NCI-H1048 (cell line): ENCODE data around the gene PVALEF.
"Not testable (repeated sequence)": the region's sequence is repeated elsewhere in the genome, so short reads cannot be mapped to it uniquely, and the experiment has no call there.

ENCODE experiments used
- DNase-seq: peaks from one replicate; lab custom pipeline; 2025; lab: John Stamatoyannopoulos, UW

The PVALEF gene

DNA sequence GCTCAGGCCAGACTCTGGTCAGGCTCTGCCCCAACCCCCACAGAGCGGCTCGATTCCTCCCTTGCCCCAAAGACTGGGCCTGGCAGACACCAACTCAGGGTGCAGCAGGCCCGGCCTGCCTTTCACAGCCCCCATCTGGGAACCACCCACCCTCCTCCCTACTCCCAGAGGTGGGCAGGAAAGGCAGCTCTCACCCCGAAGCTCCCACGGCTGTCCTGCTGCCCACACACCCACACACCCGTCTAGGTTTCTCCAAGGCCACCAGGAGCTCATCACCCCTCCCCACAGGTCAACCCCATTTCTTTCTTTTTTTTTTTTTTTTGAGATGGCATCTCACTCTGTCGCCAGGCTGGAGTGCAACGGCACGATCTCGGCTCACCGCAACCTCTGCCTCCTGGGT is 53.7 kb downstream of the PVALEF start:
- DNase-seq, result no peak

DNA sequence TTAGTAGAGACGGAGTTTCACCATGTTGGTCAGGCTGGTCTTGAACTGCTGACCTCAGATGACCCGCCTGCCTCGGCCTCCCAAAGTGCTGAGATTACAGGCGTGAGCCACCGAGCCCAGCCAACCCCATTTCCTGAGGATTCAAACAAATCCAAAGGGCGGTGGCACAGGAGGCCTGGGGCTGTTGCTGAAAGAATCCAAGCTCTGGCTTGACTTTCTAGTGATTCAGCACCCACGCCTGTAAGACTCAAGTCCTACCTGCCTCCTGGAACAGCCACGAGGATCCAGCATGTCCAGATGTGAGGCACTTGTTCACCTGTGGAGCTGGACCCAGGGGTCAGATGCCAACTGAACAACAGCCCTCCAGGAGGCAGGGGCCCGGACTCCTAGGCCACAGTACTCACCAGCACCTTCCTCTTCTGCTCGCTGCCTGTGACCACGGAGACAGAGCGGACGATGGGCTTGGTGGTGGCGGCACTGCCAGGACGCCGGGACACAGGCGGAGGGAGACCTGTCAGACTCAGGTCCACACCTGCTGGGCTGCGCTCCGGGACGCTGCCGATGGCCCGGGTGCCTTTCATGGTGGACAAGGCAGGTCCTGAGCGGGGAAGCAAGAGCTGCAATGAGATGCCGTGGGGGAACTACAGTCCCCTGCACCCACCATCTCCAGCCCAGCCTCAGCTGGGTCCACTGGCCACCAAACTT is 54.3 kb downstream of the PVALEF start:
- DNase-seq, result no peak

DNA sequence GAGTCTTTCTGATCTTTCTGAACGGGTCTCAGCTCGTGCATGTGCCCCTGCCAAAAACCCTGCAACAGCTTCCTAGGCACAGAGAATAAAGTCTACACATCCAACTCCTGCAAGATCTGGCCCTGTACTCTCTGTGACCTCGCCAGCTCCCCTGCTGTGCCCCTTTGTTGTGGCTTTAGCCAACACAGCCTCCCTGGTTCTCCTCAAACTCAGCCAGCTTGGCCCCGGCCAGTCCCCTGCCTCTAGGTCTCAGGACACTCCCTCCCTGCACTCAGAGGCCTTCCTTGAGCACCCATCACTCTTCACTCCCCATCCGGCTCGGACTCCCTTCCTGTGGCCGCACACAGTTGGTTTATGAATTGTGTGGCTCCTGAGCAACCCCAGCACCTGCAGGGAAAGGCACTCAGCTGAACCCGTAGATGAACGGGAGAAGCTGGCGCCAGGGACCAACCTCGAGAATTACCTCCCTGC is 56.1 kb downstream of the PVALEF start:
- DNase-seq, result no peak

DNA sequence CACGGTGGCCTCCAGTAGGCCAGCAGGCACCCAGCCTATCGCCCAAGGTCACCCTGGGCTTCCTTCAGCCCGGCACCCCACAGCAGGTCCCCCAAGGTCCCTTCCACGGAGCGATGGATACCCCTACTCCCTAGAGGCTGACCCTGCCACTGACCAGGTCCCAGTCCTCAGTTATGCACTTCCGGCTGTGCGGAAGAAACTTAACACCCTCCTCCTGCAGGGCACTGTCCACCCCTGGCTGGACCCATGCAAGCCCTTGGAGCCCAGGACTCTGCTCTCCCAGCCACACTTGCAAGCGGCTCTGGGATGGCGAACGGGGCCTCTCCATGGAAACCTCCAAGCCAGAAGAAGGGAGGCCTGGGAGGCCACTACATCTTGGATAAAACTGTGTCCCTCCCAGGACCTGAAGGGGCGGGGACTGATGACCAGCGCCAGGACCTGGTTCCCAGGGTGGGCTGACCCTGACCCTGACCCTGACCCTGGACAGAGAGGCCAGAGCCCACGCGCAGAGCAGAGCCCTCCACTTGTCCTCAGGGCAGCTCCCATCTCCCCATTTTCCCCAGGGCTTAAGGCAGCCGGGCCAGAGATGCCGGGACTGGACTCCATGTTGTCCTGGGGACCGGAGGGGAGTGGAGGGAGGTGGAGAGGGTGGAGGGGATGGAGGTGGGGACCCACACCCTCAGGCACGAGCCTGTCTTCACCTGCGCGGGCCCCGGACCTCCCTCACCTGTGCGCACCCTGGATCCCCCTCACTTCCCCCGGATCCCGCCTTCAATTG is 56.7 kb downstream of the PVALEF start:
- no peak for DNase-seq

DNA sequence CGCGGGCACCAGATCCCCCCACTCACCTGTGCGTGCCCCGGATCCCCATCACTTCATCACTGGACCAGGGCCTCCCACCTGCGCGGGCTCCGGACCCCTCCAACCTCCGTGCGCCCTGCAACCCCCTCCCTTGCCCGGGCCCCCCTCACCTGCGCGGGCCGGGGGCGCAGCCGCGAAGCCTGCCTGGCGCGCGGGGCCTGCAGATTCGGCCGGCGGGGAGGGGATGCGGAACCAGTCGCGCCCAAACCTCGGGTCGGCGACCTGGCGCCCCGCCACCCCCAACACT is 57.3 kb downstream of the PVALEF start:
- no peak for DNase-seq

DNA sequence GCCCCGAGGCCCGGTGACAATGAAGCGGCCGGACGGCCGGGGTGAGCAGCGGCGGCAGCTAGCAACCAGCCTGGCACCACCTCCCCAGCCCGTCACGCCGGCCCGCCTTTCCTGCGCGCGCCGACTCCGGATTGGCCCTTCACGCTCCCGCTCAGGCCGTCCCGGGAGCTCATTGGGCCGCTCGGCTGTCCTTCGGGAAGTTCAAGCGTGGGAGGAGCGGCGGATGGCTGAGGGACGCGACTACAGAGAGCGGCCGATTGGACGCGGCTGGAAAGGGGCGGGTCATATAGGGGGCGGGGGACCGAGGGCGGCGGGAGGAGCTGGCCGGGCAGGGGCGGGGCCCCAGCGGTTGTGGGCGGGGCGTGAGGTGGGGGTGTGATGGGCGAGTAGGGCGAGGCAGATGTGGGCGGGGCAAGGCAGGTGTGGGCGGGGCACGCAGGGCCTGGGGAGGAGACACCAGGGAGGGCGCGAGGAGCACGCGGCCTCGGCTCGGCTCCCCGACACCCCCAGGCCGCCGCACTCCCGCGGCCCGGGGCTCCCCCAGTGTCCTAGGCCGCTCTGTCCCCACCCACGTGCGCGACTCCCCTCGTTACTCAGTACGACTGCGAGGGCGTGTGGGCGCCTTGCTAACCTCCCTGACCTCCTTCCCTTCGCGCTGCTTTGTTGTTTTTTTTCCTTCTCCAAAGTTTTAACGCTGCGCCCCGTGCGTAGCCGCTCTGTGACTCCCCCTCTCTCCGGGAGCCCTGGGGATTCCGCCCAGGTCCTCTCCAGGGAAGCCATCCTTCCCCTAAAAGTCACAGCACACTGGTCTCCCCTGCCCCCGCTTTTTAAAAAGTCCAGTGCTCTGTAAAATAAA is 57.8 kb downstream of the PVALEF start, which contains the start of gene CEP131:
TSS of gene CEP131 (minus strand) at position 60 of the 856 bp plus-strand sequence. CDS start 2,909 bp downstream, outside the sequence.
- peak; percentile 94 for DNase-seq

DNA sequence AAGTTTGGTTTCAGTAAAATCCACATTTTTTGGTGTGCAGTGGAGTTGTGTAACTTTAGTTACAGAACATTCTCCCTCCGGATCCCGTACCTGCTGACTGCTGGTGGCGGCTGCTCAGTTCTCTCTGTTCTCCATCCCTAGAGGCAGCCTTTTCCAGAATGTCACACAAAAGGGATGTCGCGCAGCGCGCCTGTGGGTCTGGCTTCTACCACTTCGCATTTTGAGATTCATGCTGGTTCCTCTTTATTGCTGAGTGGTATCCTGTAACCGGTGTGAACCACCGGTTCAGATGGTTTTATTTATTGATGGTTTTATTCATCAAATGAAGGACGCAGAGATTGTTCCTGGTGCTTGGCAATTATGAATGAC is 58.4 kb downstream of the PVALEF start:
- no peak for DNase-seq

DNA sequence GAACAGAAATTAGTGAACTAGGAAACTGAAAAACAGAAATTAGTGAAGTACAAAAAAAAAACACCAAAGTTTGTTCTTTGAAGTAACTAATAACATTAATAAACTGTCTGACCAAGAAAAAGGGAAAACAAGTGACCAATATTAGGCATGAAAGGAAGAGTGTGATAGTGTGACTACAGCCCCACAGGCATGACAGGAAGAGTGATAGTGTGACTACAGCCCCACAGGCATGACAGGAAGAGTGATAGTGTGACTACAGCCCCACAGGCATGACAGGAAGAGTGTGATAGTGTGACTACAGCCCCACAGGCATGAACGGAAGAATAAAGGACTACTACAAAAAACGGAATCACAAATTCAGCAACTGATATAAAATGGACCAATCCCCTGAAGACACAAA is 62.3 kb downstream of the PVALEF start:
- not testable (repeated sequence) for DNase-seq

DNA sequence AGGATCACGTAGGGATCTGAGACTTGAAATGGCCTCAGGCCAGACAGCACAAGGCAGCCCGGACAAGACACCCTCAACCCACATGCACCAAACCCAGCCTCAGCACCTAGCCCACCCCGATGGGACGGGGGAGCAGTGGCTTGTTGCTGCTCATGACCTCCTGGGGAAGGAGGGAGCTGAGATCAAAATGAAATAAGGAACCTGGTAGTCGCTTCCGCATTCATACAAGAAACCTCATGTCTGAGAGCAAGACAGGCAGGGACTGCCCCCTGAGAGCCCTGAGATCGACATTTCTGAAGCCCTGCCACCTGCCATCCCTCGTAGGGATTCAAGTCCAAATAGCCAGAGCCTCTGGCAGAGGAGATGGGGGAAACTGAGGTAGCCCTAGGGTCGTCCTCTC is 63.1 kb downstream of the PVALEF start:
- DNase-seq, result no peak

DNA sequence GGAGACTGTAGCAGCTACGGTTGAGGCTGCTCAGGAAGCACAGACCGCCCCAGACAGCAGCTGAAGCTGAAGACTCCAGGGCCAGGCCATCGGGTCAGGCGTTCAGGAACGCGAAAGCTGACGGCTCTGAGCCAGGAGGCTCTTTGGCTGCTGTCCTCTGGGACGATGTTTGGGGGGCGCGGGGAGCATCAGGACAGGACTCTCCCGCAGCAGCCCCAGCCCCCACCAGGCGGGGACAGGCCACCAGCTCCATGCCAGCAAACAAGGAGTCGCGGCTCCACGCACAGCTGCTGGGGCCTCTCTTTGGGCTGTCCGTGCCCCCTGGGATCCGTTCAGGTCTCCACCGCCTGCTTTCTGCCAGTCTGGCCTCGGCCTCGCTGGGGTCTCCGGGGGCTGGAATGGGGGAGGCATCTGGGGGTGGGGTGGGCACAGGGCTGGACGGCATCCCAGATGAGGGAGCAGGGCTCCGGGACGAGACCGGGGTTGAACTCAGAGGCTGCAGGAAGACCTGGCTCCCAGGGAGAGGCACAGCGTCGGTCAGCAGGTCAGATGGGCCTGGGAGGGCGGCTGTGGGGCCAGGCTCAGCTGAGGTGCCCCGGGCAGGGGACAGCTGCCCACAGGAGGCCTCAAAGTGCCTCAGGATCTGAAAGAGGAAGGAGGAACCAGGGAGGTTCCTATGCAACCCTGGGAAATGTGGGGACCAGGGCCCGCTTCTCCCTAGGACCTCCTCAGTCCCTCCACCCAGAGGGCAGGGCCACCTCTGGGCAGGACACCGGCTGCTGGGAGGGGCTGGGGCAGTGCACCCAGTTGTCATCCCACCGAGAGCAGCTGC is 63.7 kb downstream of the PVALEF start:
- DNase-seq, result no peak

DNA sequence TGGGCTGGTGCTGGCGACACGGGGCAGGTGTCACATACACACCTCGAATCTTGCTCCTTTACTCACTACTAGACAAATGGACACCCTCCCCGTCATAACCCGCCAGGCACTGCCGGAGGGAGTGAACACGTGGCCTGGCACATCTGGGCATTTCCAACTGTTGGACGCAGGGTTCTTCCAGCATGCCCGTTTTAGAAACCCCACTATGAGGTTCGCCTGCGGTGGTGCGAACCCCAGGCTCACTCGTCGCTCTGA is 64.3 kb downstream of the PVALEF start:
- DNase-seq, result no peak

DNA sequence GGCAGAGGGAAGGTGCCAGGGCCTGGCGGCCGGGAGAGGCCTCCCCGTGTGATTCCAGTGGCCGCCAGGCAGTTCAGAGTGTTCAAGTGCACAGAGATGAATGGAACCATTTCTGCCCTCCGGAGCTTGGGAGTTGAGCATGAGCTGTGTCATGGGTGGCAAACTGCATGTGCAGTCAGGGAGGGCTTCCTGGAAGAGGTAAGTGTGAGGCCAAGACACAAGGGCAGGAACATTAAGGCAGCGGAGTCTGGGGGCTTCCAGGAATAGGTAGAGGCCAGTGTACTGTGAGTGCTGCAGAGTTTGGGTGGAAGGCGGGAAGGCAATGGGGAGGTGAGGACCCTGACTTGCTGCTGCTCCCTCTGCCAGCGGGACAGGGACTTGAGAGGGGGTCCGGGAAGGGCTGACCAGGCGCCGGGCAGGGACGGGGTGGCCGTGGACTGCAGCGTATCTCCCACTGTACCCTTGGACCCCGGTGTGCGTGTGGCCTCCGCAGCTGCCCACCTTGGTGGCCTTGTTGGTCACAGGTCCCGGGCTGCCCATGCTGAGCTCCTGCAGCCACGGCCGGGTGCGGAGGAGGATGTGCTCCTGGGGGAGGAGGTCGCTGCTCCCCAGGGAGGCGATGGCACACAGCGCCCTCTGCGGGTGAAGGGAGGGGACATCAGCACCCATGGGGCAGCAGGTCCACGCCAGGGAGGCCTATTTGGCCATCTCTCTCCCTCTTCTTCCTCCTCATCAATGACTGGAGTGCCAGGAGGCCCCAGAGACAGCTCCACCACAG is 64.9 kb downstream of the PVALEF start:
- no peak for DNase-seq

DNA sequence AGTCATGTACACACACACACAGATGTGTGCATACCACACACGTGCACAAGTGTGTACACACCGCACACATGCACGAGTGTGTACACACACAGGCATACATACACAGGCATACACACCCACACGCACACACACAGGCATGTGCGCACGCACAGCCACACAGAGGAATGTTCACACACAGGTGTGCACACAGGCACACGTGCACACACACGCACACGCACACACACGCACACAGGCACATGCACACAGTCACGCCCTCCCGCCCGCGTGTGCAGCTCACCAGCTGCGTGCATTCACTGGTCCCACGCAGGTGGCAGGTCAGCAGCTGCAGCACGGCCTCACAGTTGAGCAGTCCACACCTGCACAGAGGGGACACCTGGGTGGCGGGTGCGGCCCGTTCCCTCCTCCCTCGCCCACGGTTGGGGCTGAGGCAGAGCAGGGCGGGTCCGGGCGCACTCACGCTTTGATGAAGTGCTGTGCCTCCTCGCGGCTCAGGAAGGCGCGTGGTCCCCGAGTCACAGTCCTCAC is 65.9 kb downstream of the PVALEF start:
- DNase-seq, result no peak

DNA sequence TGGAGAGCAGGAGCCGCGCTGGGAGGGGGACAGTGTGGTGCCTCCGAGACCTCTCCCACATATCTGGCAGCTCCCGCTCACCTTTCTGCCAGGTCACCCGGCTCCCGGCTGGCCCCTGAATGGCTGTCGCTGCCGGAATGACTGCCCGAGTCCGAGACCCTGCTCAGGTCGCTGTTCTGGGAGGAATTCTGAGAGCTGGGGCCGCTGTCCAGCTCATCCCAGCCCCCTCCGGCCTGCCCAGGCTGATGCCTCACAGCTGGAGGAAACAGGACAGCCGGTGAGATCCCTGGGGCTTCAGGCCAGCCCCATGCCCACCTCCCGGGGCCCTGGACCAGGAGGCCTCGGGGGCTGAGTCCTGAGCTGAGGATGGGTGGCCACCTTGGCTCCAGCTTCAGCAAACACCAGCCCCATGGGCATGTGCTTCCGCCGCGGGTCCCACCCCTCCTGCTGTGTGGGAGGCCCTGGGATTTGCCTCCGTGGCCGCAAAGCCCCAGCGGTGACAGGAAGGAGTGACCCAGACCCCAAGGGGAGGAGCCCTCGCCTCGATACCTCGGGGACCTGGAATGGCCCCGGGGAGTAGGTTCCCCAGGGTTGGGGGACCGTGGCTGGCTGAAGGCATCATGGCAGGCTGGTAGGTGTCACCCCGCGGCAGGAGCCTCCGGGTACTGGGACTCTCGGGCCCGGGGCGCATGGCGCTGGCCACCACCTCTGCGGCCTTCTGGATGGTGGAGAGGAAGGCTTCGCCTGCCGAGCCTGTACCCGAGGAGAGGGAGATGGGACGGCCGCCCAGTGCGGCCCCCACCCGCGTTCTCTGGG is 66.7 kb downstream of the PVALEF start:
- DNase-seq, result no peak
